ENCODE measurements around the gene WIPF2. TPM values are rescaled to one million over a fixed set of nuclear protein-coding genes. Genes with fewer than 3 reads are reported as not detected.
"Not testable (repeated sequence)": the region's sequence is repeated elsewhere in the genome, so short reads cannot be mapped to it uniquely, and the experiment has no call there.

The WIPF2 gene
- total and polyA plus RNA-seq, 2 donors from 2014 or later: 9.9 to 36.4 TPM

- Histone ChIP-seq H3K4me3 (ENCODE audit: low read length in 3 of 3) (peak overlapping the region; percentile 70 to 97 (median 78)), H3K9me3 (ENCODE audit: control insufficient read depth in 2 of 3, insufficient read depth in 1 of 3, low read length in 3 of 3) (no peaks in the 10 kb centered on the region), H3K9ac (ENCODE audit: low read length in 3 of 3) (peak overlapping the region in 1 of 3 donors; percentile 75), H3K27ac (ENCODE audit: low read depth in 2 of 2, low read length in 2 of 2) (no peak overlapping the region), H3K4me1 (ENCODE audit: control insufficient read depth in 2 of 3, insufficient read depth in 2 of 3, low read depth in 1 of 3, low read length in 3 of 3) (peaks cover 0 to 2% (median 0%) of the 10 kb centered on the region in 3 donors), H3K27me3 (ENCODE audit: control insufficient read depth, insufficient read depth, low read length) (no peaks in the 10 kb centered on the region), H3K36me3 (ENCODE audit: control insufficient read depth in 2 of 3, insufficient read depth in 3 of 3, low read length in 3 of 3) (no peaks in the 10 kb centered on the region)
- intact Hi-C loops (cut with DNase I): no loop called here
- no peak for DNase-seq
- no peak for TF ChIP-seq CTCF (IDR thresholded peaks at IDR 0.05; ENCODE audit: borderline replicate concordance, extremely low read depth, insufficient read depth)
- FAIRE-seq: no peak
These were observed 931 bp upstream of the WIPF2 start for GRCh38 chr17:40218006-40218739.

DNA sequence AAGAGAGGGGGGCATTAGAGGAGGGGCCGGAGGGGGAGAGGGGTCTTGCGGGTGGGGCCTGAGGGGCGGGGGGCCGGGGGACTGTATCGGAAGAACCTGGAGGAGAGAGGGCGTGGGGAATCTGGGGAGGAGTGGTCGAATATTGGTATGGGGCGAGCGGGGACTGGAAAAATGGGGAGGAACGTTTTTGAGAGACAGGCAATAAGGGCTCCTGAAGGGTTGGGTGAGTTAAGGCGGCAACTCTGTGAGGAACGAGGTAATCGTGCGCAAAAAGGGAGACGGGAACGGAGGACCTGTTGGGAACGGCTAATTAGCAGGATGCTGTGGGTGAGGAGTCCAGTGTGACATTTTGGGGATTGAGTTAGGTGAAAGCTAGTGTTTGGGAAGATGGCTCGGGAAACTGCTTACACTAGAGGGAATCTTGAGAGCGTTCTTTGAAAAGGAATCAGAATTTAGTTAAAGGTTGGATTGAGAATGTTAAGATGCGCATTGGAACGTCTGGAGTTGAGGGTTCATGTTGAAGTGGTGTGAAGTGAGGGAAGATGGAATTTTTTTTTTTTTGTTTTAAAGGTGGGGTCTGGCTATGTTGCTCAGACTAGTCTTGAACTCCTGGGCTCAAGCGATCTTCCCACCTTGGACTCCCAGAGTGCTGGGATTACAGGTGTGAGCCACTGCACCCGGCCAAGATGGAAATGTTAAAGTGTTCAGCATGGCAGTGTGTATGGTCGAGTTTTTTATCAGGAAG, 662 bp downstream of the WIPF2 start:
- peak in 2 of 5 donors; percentile 85 to 86 for DNase-seq
- TF ChIP-seq CTCF (IDR thresholded peaks at IDR 0.05; ENCODE audit: borderline replicate concordance, extremely low read depth, insufficient read depth): no peak
- Histone ChIP-seq H3K4me3 (ENCODE audit: low read length in 3 of 3) (peak overlapping the region; percentile 97 to 99 (median 99)), H3K27me3 (ENCODE audit: control insufficient read depth, insufficient read depth, low read length) (no peaks in the 10 kb centered on the region), H3K9me3 (ENCODE audit: control insufficient read depth in 2 of 3, insufficient read depth in 1 of 3, low read length in 3 of 3) (no peaks in the 10 kb centered on the region), H3K27ac (ENCODE audit: low read depth in 2 of 2, low read length in 2 of 2) (peak overlapping the region; percentile 91 to 93), H3K9ac (ENCODE audit: low read length in 3 of 3) (peak overlapping the region; percentile 35 to 99 (median 93)), H3K4me1 (ENCODE audit: control insufficient read depth in 2 of 3, insufficient read depth in 2 of 3, low read depth in 1 of 3, low read length in 3 of 3) (peaks cover 0 to 6% (median 4%) of the 10 kb centered on the region in 3 donors), H3K36me3 (ENCODE audit: control insufficient read depth in 2 of 3, insufficient read depth in 3 of 3, low read length in 3 of 3) (no peaks in the 10 kb centered on the region)
- intact Hi-C loops (cut with DNase I): no loop called here
- no peak for FAIRE-seq

DNA sequence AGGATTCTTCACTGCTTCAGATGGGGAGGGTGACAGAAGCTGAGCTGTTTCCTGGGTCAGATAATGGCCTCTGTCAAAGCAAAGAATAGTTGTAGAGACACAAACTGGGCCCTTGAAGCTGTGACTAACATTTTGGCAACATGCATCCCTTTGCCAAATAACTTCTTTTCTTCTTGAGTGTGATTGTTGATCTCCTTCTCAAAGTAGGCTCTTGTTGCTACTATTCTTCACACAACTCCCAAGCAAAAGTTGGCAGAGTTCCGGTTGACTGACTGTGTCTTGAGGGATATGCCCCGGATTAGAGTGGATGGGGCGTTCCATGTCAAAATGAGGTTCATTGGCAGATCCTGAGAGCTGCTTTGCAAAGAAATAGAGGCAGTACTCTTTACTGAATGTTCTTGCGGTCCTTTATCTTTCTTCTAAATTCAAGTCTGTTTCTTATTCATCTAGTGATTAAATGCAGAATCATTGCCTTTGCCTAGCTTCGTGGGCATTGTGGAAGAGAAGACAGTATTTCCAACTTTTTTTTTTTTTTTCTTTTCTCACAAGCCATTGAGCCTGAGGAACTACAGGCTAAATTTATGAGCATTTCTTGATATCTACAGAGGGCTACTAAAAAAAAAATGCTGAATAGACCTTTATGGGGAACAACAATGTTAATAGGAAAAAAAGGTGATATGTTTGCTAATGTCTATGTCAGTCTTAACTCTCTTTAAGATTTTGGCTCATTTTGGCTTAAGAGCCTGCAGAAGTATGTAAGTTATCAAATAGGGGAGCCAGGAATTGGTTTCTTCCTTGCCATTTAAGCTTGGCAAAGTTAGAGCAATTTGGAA, 5.8 kb downstream of the WIPF2 start:
- peak overlapping the region; percentile 3 to 76 for H3K27ac ChIP-seq (ENCODE audit: low read depth in 2 of 2, low read length in 2 of 2)
- peak overlapping the region in 1 of 3 donors; percentile 41 for H3K4me3 ChIP-seq (ENCODE audit: low read length in 3 of 3)
- no peaks in the 10 kb centered on the region for H3K36me3 ChIP-seq (ENCODE audit: control insufficient read depth in 2 of 3, insufficient read depth in 3 of 3, low read length in 3 of 3)
- H3K27me3 ChIP-seq (ENCODE audit: control insufficient read depth, insufficient read depth, low read length): no peaks in the 10 kb centered on the region
- FAIRE-seq (no peak), DNase-seq (no peak)
- no peaks in the 10 kb centered on the region for H3K9me3 ChIP-seq (ENCODE audit: control insufficient read depth in 2 of 3, insufficient read depth in 1 of 3, low read length in 3 of 3)
- peaks cover 0 to 7% (median 4%) of the 10 kb centered on the region in 3 donors for H3K4me1 ChIP-seq (ENCODE audit: control insufficient read depth in 2 of 3, insufficient read depth in 2 of 3, low read depth in 1 of 3, low read length in 3 of 3)
- intact Hi-C loops (cut with DNase I): no loop called here
- no peak overlapping the region for H3K9ac ChIP-seq (ENCODE audit: low read length in 3 of 3)
- TF ChIP-seq CTCF (IDR thresholded peaks at IDR 0.05; ENCODE audit: borderline replicate concordance, extremely low read depth, insufficient read depth): no peak

- H3K27me3 ChIP-seq (ENCODE audit: control insufficient read depth, insufficient read depth, low read length); intact Hi-C loops (cut with DNase I); H3K36me3 ChIP-seq (ENCODE audit: control insufficient read depth in 2 of 3, insufficient read depth in 3 of 3, low read length in 3 of 3); FAIRE-seq; H3K4me3 ChIP-seq (ENCODE audit: low read length in 3 of 3); H3K4me1 ChIP-seq (ENCODE audit: control insufficient read depth in 2 of 3, insufficient read depth in 2 of 3, low read depth in 1 of 3, low read length in 3 of 3); DNase-seq; H3K9me3 ChIP-seq (ENCODE audit: control insufficient read depth in 2 of 3, insufficient read depth in 1 of 3, low read length in 3 of 3); H3K27ac ChIP-seq (ENCODE audit: low read depth in 2 of 2, low read length in 2 of 2); H3K9ac ChIP-seq (ENCODE audit: low read length in 3 of 3): not testable (repeated sequence)
These were observed 10.0 kb downstream of the WIPF2 start for GRCh38 chr17:40229146-40229545.
